Endodermal cell (in vitro differentiated cells): Measurements from ENCODE around the gene PLA2R1. TPM values are rescaled to one million over a fixed set of nuclear protein-coding genes. Genes with fewer than 3 reads are reported as not detected.

Experiments used
- DNase-seq: peaks from one replicate; pipeline ENCODE4 v3.0.0-alpha.2; 2017
- H3K27ac ChIP-seq: 2 replicates; pipeline ENCODE4 v1.5.1; 2013; ENCODE audit warnings: mild to moderate bottlenecking, low read depth, low read length, moderate library complexity
- H3K27me3 ChIP-seq: 2 replicates; pipeline ENCODE4 v1.6.1; 2013; ENCODE audit warnings: mild to moderate bottlenecking, low read length, moderate library complexity; ENCODE audit not compliant: insufficient read depth, control insufficient read depth, poor library complexity, severe bottlenecking
- H3K36me3 ChIP-seq: 2 replicates; pipeline ENCODE4 v1.7.0; 2013; ENCODE audit warnings: mild to moderate bottlenecking, low read length, moderate library complexity; ENCODE audit not compliant: control insufficient read depth, insufficient read depth
- H3K4me1 ChIP-seq: one replicate; pipeline ENCODE4 v1.7.0; 2013; ENCODE audit warnings: low read length; ENCODE audit not compliant: control insufficient read depth, insufficient read depth
- H3K4me3 ChIP-seq: 2 replicates; pipeline ENCODE4 v1.5.1; 2013; ENCODE audit warnings: mild to moderate bottlenecking, low read length, moderate library complexity
- H3K9ac ChIP-seq: 2 replicates; pipeline ENCODE4 v1.6.1; 2013; ENCODE audit warnings: mild to moderate bottlenecking, low read length, moderate library complexity; ENCODE audit not compliant: poor library complexity, severe bottlenecking; ENCODE audit errors: extremely low read depth
- H3K9me3 ChIP-seq: 2 replicates; pipeline ENCODE4 v1.6.1; 2013; ENCODE audit warnings: mild to moderate bottlenecking, low read length, moderate library complexity; ENCODE audit not compliant: control insufficient read depth
- H3K27ac Mint-ChIP-seq: 2 replicates; pipeline ENCODE4 v1.8.0; 2020; ENCODE audit warnings: mixed read lengths
- H3K27me3 Mint-ChIP-seq: 2 replicates; pipeline ENCODE4 v1.8.0; 2021; ENCODE audit warnings: mild to moderate bottlenecking, mixed read lengths; ENCODE audit not compliant: insufficient read depth
- H3K36me3 Mint-ChIP-seq: 2 replicates; pipeline ENCODE4 v1.8.0; 2020; ENCODE audit warnings: low read depth, mixed read lengths
- H3K4me1 Mint-ChIP-seq: 2 replicates; pipeline ENCODE4 v1.8.0; 2020; ENCODE audit warnings: mixed read lengths
- H3K4me3 Mint-ChIP-seq: 2 replicates; pipeline ENCODE4 v1.8.0; 2020; ENCODE audit warnings: mild to moderate bottlenecking, moderate library complexity, mixed read lengths
- H3K9me3 Mint-ChIP-seq: 2 replicates; pipeline ENCODE4 v1.8.0; 2020; ENCODE audit warnings: mild to moderate bottlenecking, mixed read lengths
- CTCF ChIP-seq: fragments of 200-600 bp; sonication (generic); conservative IDR thresholded peaks from 2 replicates; pipeline ENCODE4 v1.5.0; 2021; ENCODE audit warnings: antibody characterized with exemption, mild to moderate bottlenecking
- WGBS, 2 experiments: methylation state at CpG; one replicate each; pipeline versions ENCODE4 v1.1.5 to v1.1.7; 2013; ENCODE audit warnings: missing lambda C conversion rate in 2 of 2, mixed read lengths in 1 of 2; ENCODE audit not compliant: insufficient coverage in 1 of 2, insufficient read length in 1 of 2; 5-methylcytosine and 5-hydroxymethylcytosine counted together
- total RNA-seq, 2 donors: library from RNA; stranded (reverse); fragmentation: NEBNext Ultra II Directional in 1 of 2; extraction: Animal tissue kit (Norgen Biotek cat#: 25700) in 1 of 2; gene quantifications; 2 replicates in 1 of 2; 3 replicates in 1 of 2; pipeline ENCODE4 v1.2.1, GENCODE V29; 2021

The PLA2R1 gene
- total RNA-seq, 2 donors from 2014 or later: 1.4 to 1.8 TPM

DNA sequence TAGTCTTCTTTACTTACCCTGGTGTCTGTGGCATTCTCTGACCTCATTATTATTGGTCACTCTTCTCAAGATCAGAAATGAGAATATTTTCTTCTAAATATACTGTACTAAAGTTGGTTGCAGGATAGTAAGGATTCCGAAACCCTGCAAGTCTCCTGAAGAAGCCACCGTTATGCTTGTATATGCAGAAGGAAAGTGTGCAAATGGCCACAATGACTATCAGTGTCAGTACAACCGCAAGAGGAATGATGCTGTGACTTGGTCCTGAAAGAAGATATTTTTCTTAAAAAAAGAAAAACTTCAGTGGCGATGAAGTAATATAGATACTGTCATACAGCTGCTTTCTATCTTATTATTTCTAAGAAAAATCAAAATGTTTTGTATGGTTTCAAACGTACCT lies 120.7 kb downstream of the PLA2R1 start:
- Histone ChIP-seq H3K4me3 (no peak overlapping the region), H3K9me3 (no peaks in the 10 kb centered on the region), H3K36me3 (no peaks in the 10 kb centered on the region), H3K9ac (no peak overlapping the region), H3K27me3 (no peaks in the 10 kb centered on the region), H3K27ac (no peak overlapping the region), H3K4me1 (no peaks in the 10 kb centered on the region)
- Mint-ChIP-seq H3K4me1 (no peaks in the 10 kb centered on the region), H3K4me3 (no peak overlapping the region), H3K36me3 (no peaks in the 10 kb centered on the region), H3K9me3 (no peaks in the 10 kb centered on the region), H3K27me3 (no peaks in the 10 kb centered on the region), H3K27ac (no peak overlapping the region)
- 87 to 100% methylated on average over 3 to 5 of the region's 5 CpGs for WGBS, 2 experiments
- no peak for TF ChIP-seq CTCF
- no peak for DNase-seq

- Mint-ChIP-seq H3K4me1 (no peaks in the 10 kb centered on the region), H3K4me3 (no peak overlapping the region), H3K36me3 (no peaks in the 10 kb centered on the region), H3K9me3 (peaks cover 3% of the 10 kb centered on the region), H3K27ac (no peak overlapping the region), H3K27me3 (no peaks in the 10 kb centered on the region)
- peak; percentile 54 for TF ChIP-seq CTCF
- no peaks in the 10 kb centered on the region for H3K36me3 ChIP-seq
- no peaks in the 10 kb centered on the region for H3K9me3 ChIP-seq
- no peak overlapping the region for H3K4me3 ChIP-seq
- H3K9ac ChIP-seq: no peak overlapping the region
- no peak overlapping the region for H3K27ac ChIP-seq
- no peaks in the 10 kb centered on the region for H3K27me3 ChIP-seq
- no peaks in the 10 kb centered on the region for H3K4me1 ChIP-seq
- DNase-seq: no peak
Measured at GRCh38 chr2:159939946-159940345, 122.5 kb downstream of the PLA2R1 start.

DNA sequence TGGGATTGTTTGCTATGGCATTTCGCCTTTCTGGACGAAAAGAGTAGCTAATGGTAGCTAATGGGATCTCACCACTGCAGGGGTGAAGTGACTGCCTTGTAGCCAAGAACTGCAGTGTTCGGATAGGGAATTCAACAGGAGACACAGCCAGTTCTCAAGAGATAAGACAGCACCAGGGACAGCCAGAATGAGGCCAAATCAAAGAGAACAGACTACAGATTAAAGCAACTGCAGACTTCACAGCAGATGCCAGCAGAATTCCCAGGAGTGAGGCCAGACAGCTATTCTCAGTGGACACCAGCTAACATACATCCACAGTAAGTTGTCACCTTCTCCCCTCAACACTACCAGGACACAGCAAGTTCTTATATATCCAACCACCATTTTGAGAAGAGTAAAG lies 124.0 kb downstream of the PLA2R1 start:
- Mint-ChIP-seq H3K9me3 (peaks cover 3% of the 10 kb centered on the region), H3K27ac (no peak overlapping the region), H3K4me1 (no peaks in the 10 kb centered on the region), H3K4me3 (no peak overlapping the region), H3K27me3 (no peaks in the 10 kb centered on the region), H3K36me3 (no peaks in the 10 kb centered on the region)
- H3K27ac ChIP-seq: no peak overlapping the region
- no peak overlapping the region for H3K9ac ChIP-seq
- H3K4me1 ChIP-seq: no peaks in the 10 kb centered on the region
- H3K4me3 ChIP-seq: no peak overlapping the region
- DNase-seq: no peak
- 92 to 100% methylated on average over 3 of the region's 3 CpGs for WGBS, 2 experiments
- no peaks in the 10 kb centered on the region for H3K36me3 ChIP-seq
- H3K9me3 ChIP-seq: no peaks in the 10 kb centered on the region
- TF ChIP-seq CTCF: no peak
- H3K27me3 ChIP-seq: no peaks in the 10 kb centered on the region
